Endodermal cell (in vitro differentiated cells): Measurements from ENCODE around the gene DRD3. TPM values are rescaled to one million over a fixed set of nuclear protein-coding genes. Genes with fewer than 3 reads are reported as not detected.

Experiments used
- DNase-seq: peaks from one replicate; pipeline ENCODE4 v3.0.0-alpha.2; 2017
- H3K27ac ChIP-seq: 2 replicates; pipeline ENCODE4 v1.5.1; 2013; ENCODE audit warnings: mild to moderate bottlenecking, low read depth, low read length, moderate library complexity
- H3K27me3 ChIP-seq: 2 replicates; pipeline ENCODE4 v1.6.1; 2013; ENCODE audit warnings: mild to moderate bottlenecking, low read length, moderate library complexity; ENCODE audit not compliant: insufficient read depth, control insufficient read depth, poor library complexity, severe bottlenecking
- H3K36me3 ChIP-seq: 2 replicates; pipeline ENCODE4 v1.7.0; 2013; ENCODE audit warnings: mild to moderate bottlenecking, low read length, moderate library complexity; ENCODE audit not compliant: control insufficient read depth, insufficient read depth
- H3K4me1 ChIP-seq: one replicate; pipeline ENCODE4 v1.7.0; 2013; ENCODE audit warnings: low read length; ENCODE audit not compliant: control insufficient read depth, insufficient read depth
- H3K4me3 ChIP-seq: 2 replicates; pipeline ENCODE4 v1.5.1; 2013; ENCODE audit warnings: mild to moderate bottlenecking, low read length, moderate library complexity
- H3K9ac ChIP-seq: 2 replicates; pipeline ENCODE4 v1.6.1; 2013; ENCODE audit warnings: mild to moderate bottlenecking, low read length, moderate library complexity; ENCODE audit not compliant: poor library complexity, severe bottlenecking; ENCODE audit errors: extremely low read depth
- H3K9me3 ChIP-seq: 2 replicates; pipeline ENCODE4 v1.6.1; 2013; ENCODE audit warnings: mild to moderate bottlenecking, low read length, moderate library complexity; ENCODE audit not compliant: control insufficient read depth
- H3K27ac Mint-ChIP-seq: 2 replicates; pipeline ENCODE4 v1.8.0; 2020; ENCODE audit warnings: mixed read lengths
- H3K27me3 Mint-ChIP-seq: 2 replicates; pipeline ENCODE4 v1.8.0; 2021; ENCODE audit warnings: mild to moderate bottlenecking, mixed read lengths; ENCODE audit not compliant: insufficient read depth
- H3K36me3 Mint-ChIP-seq: 2 replicates; pipeline ENCODE4 v1.8.0; 2020; ENCODE audit warnings: low read depth, mixed read lengths
- H3K4me1 Mint-ChIP-seq: 2 replicates; pipeline ENCODE4 v1.8.0; 2020; ENCODE audit warnings: mixed read lengths
- H3K4me3 Mint-ChIP-seq: 2 replicates; pipeline ENCODE4 v1.8.0; 2020; ENCODE audit warnings: mild to moderate bottlenecking, moderate library complexity, mixed read lengths
- H3K9me3 Mint-ChIP-seq: 2 replicates; pipeline ENCODE4 v1.8.0; 2020; ENCODE audit warnings: mild to moderate bottlenecking, mixed read lengths
- CTCF ChIP-seq: fragments of 200-600 bp; sonication (generic); conservative IDR thresholded peaks from 2 replicates; pipeline ENCODE4 v1.5.0; 2021; ENCODE audit warnings: antibody characterized with exemption, mild to moderate bottlenecking
- WGBS, 2 experiments: methylation state at CpG; one replicate each; pipeline versions ENCODE4 v1.1.5 to v1.1.7; 2013; ENCODE audit warnings: missing lambda C conversion rate in 2 of 2, mixed read lengths in 1 of 2; ENCODE audit not compliant: insufficient coverage in 1 of 2, insufficient read length in 1 of 2; 5-methylcytosine and 5-hydroxymethylcytosine counted together
- total RNA-seq, 2 donors: library from RNA; stranded (reverse); fragmentation: NEBNext Ultra II Directional in 1 of 2; extraction: Animal tissue kit (Norgen Biotek cat#: 25700) in 1 of 2; gene quantifications; 2 replicates in 1 of 2; 3 replicates in 1 of 2; pipeline ENCODE4 v1.2.1, GENCODE V29; 2021

Gene DRD3
- total RNA-seq, 2 donors from 2014 or later, result not detected

- H3K36me3 Mint-ChIP-seq, result no peaks in the 10 kb centered on the region
- WGBS, 2 experiments, result 78 to 79% methylated on average over 4 of the region's 4 CpGs
- H3K9me3 Mint-ChIP-seq, result no peaks in the 10 kb centered on the region
- TF ChIP-seq CTCF, result no peak
- H3K4me3 Mint-ChIP-seq, result no peak overlapping the region
- H3K27ac Mint-ChIP-seq, result no peak overlapping the region
- Histone ChIP-seq H3K4me3 (no peak overlapping the region), H3K36me3 (no peaks in the 10 kb centered on the region), H3K27me3 (no peaks in the 10 kb centered on the region), H3K9me3 (no peaks in the 10 kb centered on the region), H3K4me1 (no peaks in the 10 kb centered on the region), H3K9ac (no peak overlapping the region), H3K27ac (no peak overlapping the region)
- no peaks in the 10 kb centered on the region for H3K27me3 Mint-ChIP-seq
- no peak for DNase-seq
- H3K4me1 Mint-ChIP-seq, result no peaks in the 10 kb centered on the region
These were observed 56.7 kb downstream of the DRD3 start for GRCh38 chr3:114122027-114122709.

GRCh38 chr3:114120211-114120610 is 58.6 kb downstream of the DRD3 start:
- Histone ChIP-seq H3K27ac (no peak overlapping the region), H3K9me3 (no peaks in the 10 kb centered on the region), H3K4me3 (no peak overlapping the region), H3K9ac (no peak overlapping the region), H3K36me3 (no peaks in the 10 kb centered on the region), H3K4me1 (no peaks in the 10 kb centered on the region), H3K27me3 (no peaks in the 10 kb centered on the region)
- TF ChIP-seq CTCF, result no peak
- no peaks in the 10 kb centered on the region for H3K36me3 Mint-ChIP-seq
- no peaks in the 10 kb centered on the region for H3K9me3 Mint-ChIP-seq
- DNase-seq, result no peak
- H3K27ac Mint-ChIP-seq, result no peak overlapping the region
- H3K27me3 Mint-ChIP-seq, result no peaks in the 10 kb centered on the region
- 92 to 94% methylated on average over 2 to 3 of the region's 3 CpGs for WGBS, 2 experiments
- no peaks in the 10 kb centered on the region for H3K4me1 Mint-ChIP-seq
- no peak overlapping the region for H3K4me3 Mint-ChIP-seq

GRCh38 chr3:114119776-114120175 is 59.1 kb downstream of the DRD3 start:
- DNase-seq, result no peak
- Histone ChIP-seq H3K4me1 (no peaks in the 10 kb centered on the region), H3K9me3 (no peaks in the 10 kb centered on the region), H3K27me3 (no peaks in the 10 kb centered on the region), H3K4me3 (no peak overlapping the region), H3K36me3 (no peaks in the 10 kb centered on the region), H3K27ac (no peak overlapping the region), H3K9ac (no peak overlapping the region)
- no peaks in the 10 kb centered on the region for H3K27me3 Mint-ChIP-seq
- H3K9me3 Mint-ChIP-seq, result no peaks in the 10 kb centered on the region
- no peak overlapping the region for H3K27ac Mint-ChIP-seq
- no peaks in the 10 kb centered on the region for H3K4me1 Mint-ChIP-seq
- no peak for TF ChIP-seq CTCF
- no peaks in the 10 kb centered on the region for H3K36me3 Mint-ChIP-seq
- WGBS, 2 experiments, result 86 to 100% methylated on average over 1 of the region's 1 CpG
- H3K4me3 Mint-ChIP-seq, result no peak overlapping the region
